OCI-LY7 (cell line): ENCODE measurements around the gene SLC25A13. TPM values are rescaled to one million over a fixed set of nuclear protein-coding genes. Genes with fewer than 3 reads are reported as not detected.

Experiments
- BruUV-seq: library from RNA; stranded (reverse); fragments of 400-500 nt; replicated peaks from 2 replicates; lab custom pipeline; 2021; lab: Mats Ljungman, UMichigan
- CTCF ChIA-PET: fragments of 300-600 bp; sonication (Branson Sonifier 250); formaldehyde crosslinking; loops from one replicate; lab custom pipeline; 2022; ENCODE audit warnings: antibody characterized with exemption; ENCODE audit not compliant: unreplicated experiment; lab: Charles Lee
- POLR2A ChIA-PET: fragments of 300-600 bp; sonication (Branson Sonifier 250); formaldehyde crosslinking; loops from one replicate; lab custom pipeline; 2022; ENCODE audit warnings: antibody characterized with exemption; lab: Charles Lee
- DNase-seq: peaks from one replicate; pipeline ENCODE4 v3.0.0-alpha.2; 2015; ENCODE audit warnings: low spot score
- H2AFZ ChIP-seq: fragments of 200-600 bp; sonication (generic), shearing (Covaris generic); 2 replicates; pipeline ENCODE4 v1.6.1; 2014; ENCODE audit warnings: mild to moderate bottlenecking, antibody characterized with exemption, low read length, moderate library complexity
- H3K27ac ChIP-seq: fragments of 200-600 bp; sonication (generic); 2 replicates; pipeline ENCODE4 v1.5.1; 2014; ENCODE audit warnings: mixed run types, low read depth, mild to moderate bottlenecking, moderate library complexity, low read length, inconsistent platforms; ENCODE audit not compliant: poor library complexity, severe bottlenecking
- H3K36me3 ChIP-seq: fragments of 200-600 bp; sonication (generic); 2 replicates; pipeline ENCODE4 v1.6.1; 2014; ENCODE audit warnings: mild to moderate bottlenecking, antibody characterized with exemption, low read length, moderate library complexity, mixed read lengths; ENCODE audit not compliant: insufficient read depth
- H3K4me1 ChIP-seq: fragments of 200-600 bp; sonication (generic); 2 replicates; pipeline ENCODE4 v1.5.1; 2014; ENCODE audit warnings: mild to moderate bottlenecking, low read length; ENCODE audit not compliant: insufficient read depth, poor library complexity, severe bottlenecking
- H3K4me2 ChIP-seq: fragments of 200-600 bp; sonication (generic); 2 replicates; pipeline ENCODE4 v1.6.1; 2014; ENCODE audit warnings: mild to moderate bottlenecking, low read length
- H3K4me3 ChIP-seq: fragments of 200-600 bp; sonication (generic); 2 replicates; pipeline ENCODE4 v1.5.1; 2014; ENCODE audit warnings: mild to moderate bottlenecking, low read depth, low read length; ENCODE audit not compliant: poor library complexity, severe bottlenecking
- H3K79me2 ChIP-seq: fragments of 200-600 bp; sonication (generic); 2 replicates; pipeline ENCODE4 v1.6.1; 2016; ENCODE audit warnings: low read depth, mild to moderate bottlenecking, low read length, moderate library complexity, mixed read lengths; ENCODE audit not compliant: insufficient read depth
- H3K9me2 ChIP-seq: fragments of 200-600 bp; sonication (generic); 2 replicates; pipeline ENCODE4 v1.6.1; 2016; ENCODE audit warnings: mild to moderate bottlenecking, low read length, mixed read lengths; ENCODE audit not compliant: insufficient read depth
- H3K9me3 ChIP-seq: fragments of 200-600 bp; sonication (generic); 2 replicates; pipeline ENCODE4 v1.6.1; 2014; ENCODE audit warnings: mild to moderate bottlenecking, mixed run types, low read length, mixed read lengths
- H4K20me1 ChIP-seq: fragments of 200-600 bp; sonication (generic); 2 replicates; pipeline ENCODE4 v1.6.1; 2014; ENCODE audit warnings: mild to moderate bottlenecking, antibody characterized with exemption, low read length, moderate library complexity, mixed read lengths; ENCODE audit not compliant: insufficient read depth
- EZH2phosphoT487 ChIP-seq: fragments of 200-600 bp; sonication (generic); IDR thresholded peaks from 2 replicates; pipeline ENCODE4 v1.6.1; 2018; ENCODE audit warnings: low read depth, borderline replicate concordance, mild to moderate bottlenecking, mixed run types, antibody characterized with exemption, low read length, moderate library complexity, mixed read lengths
- intact Hi-C: fragments of 100-400 bp; cut with micrococcal nuclease; formaldehyde crosslinking; loops from one replicate; pipeline ENCODE4 v1.10.0; 2022; ENCODE audit not compliant: unreplicated experiment
- total RNA-seq, 2 experiments: library from RNA; depleted of rRNA in 1 of 2; stranded (reverse); fragments of >200 nt in 1 of 2; shearing (Covaris generic) in 1 of 2; gene quantifications; 2 replicates each; pipeline ENCODE4 v1.2.3, GENCODE V29; 2014 to 2022
- TF ChIP-seq, protein P1 (sequence below): fragments of 200-600 bp; sonication (generic); conservative IDR thresholded peaks from 2 replicates; pipeline ENCODE4 v1.5.1; 2014; ENCODE audit warnings: mild to moderate bottlenecking, antibody characterized with exemption, low read length, moderate library complexity, mixed read lengths

Gene SLC25A13
- total RNA-seq, 2 experiments from 2014 or later, result 0.63 TPM; not detected in 1

- Histone ChIP-seq H3K4me2 (no peak overlapping the region), H3K36me3 (no peaks in the 10 kb centered on the region), H2AFZ (no peak overlapping the region), H3K9me3 (no peaks in the 10 kb centered on the region), H3K27ac (no peak overlapping the region), H3K4me1 (no peaks in the 10 kb centered on the region), H3K4me3 (no peak overlapping the region), H3K79me2 (no peaks in the 10 kb centered on the region), H4K20me1 (no peaks in the 10 kb centered on the region), H3K9me2 (no peaks in the 10 kb centered on the region)
- no peak for DNase-seq
- intact Hi-C loops, result no loop called here
- ChIA-PET POLR2A (interaction anchor here (0.7 kb wide), 1 partner anchor 84 kb away, joined by 3 read pairs; no protein-coding TSS in a partner anchor), CTCF (no interaction called here)
- no peak for TF ChIP-seq EZH2phosphoT487
- TF ChIP-seq, protein P1, sequence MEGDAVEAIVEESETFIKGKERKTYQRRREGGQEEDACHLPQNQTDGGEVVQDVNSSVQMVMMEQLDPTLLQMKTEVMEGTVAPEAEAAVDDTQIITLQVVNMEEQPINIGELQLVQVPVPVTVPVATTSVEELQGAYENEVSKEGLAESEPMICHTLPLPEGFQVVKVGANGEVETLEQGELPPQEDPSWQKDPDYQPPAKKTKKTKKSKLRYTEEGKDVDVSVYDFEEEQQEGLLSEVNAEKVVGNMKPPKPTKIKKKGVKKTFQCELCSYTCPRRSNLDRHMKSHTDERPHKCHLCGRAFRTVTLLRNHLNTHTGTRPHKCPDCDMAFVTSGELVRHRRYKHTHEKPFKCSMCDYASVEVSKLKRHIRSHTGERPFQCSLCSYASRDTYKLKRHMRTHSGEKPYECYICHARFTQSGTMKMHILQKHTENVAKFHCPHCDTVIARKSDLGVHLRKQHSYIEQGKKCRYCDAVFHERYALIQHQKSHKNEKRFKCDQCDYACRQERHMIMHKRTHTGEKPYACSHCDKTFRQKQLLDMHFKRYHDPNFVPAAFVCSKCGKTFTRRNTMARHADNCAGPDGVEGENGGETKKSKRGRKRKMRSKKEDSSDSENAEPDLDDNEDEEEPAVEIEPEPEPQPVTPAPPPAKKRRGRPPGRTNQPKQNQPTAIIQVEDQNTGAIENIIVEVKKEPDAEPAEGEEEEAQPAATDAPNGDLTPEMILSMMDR, result no peak
- no TSS peak for BruUV-seq
Measured at GRCh38 chr7:96188174-96188581, 133.7 kb downstream of the SLC25A13 start.

DNA sequence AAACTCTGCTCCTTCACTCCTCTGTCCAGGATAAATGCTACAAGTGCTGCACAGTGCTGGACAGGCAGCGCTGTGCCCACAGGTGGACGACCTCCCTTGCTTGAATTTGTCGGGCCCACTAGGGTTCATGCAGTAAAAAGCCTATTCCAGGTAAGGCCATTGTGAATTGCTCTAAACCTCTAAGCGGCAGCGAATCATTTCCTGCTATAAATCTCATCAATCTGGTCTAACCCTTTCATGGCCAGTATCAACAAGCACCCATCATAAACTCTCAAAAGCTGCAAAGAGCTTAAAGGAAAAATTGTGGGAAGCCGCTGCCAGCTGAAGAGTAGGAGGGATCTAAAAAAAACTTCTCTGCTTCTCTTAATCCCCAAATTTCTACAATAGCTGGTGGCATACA is 134.2 kb downstream of the SLC25A13 start:
- CTCF ChIA-PET, result no interaction called here
- Histone ChIP-seq H3K36me3 (no peaks in the 10 kb centered on the region), H3K4me3 (no peak overlapping the region), H2AFZ (no peak overlapping the region), H3K4me2 (no peak overlapping the region), H4K20me1 (no peaks in the 10 kb centered on the region), H3K9me3 (no peaks in the 10 kb centered on the region), H3K27ac (no peak overlapping the region), H3K9me2 (no peaks in the 10 kb centered on the region), H3K4me1 (no peaks in the 10 kb centered on the region), H3K79me2 (no peaks in the 10 kb centered on the region)
- POLR2A ChIA-PET, result interaction anchor here (0.7 kb wide), 1 partner anchor 84 kb away, joined by 3 read pairs; no protein-coding TSS in a partner anchor
- intact Hi-C loops, result no loop called here
- TF ChIP-seq EZH2phosphoT487, result no peak
- TF ChIP-seq, protein P1, result no peak
- no TSS peak for BruUV-seq
- DNase-seq, result no peak

- DNase-seq, result no peak
- Histone ChIP-seq H3K36me3 (no peaks in the 10 kb centered on the region), H3K79me2 (no peaks in the 10 kb centered on the region), H3K4me1 (no peaks in the 10 kb centered on the region), H3K9me3 (no peaks in the 10 kb centered on the region), H3K4me2 (no peak overlapping the region), H3K4me3 (no peak overlapping the region), H3K9me2 (no peaks in the 10 kb centered on the region), H4K20me1 (no peaks in the 10 kb centered on the region), H3K27ac (no peak overlapping the region), H2AFZ (no peak overlapping the region)
- CTCF ChIA-PET, result no interaction called here
- TF ChIP-seq, protein P1, result no peak
- no peak for TF ChIP-seq EZH2phosphoT487
- intact Hi-C loops, result no loop called here
- POLR2A ChIA-PET, result no interaction called here
- BruUV-seq, result no TSS peak
Measured at GRCh38 chr7:96184783-96185182, 137.1 kb downstream of the SLC25A13 start.
